HUES64 (cell line): Measurements from ENCODE around the gene KL.

Experiments
- H3K27ac ChIP-seq: 2 replicates; pipeline ENCODE4 v1.7.0; 2013; ENCODE audit warnings: low read depth, low read length, inconsistent platforms
- H3K27me3 ChIP-seq: 2 replicates; pipeline ENCODE4 v1.6.1; 2013; ENCODE audit warnings: mild to moderate bottlenecking, low read length; ENCODE audit not compliant: insufficient read depth
- H3K36me3 ChIP-seq: 2 replicates; pipeline ENCODE4 v1.6.1; 2013; ENCODE audit warnings: mild to moderate bottlenecking, low read length; ENCODE audit not compliant: insufficient read depth
- H3K4me1 ChIP-seq: 2 replicates; pipeline ENCODE4 v1.6.1; 2013; ENCODE audit warnings: mild to moderate bottlenecking, low read length, moderate library complexity; ENCODE audit not compliant: insufficient read depth
- H3K4me3 ChIP-seq: 2 replicates; pipeline ENCODE4 v1.5.1; 2013; ENCODE audit warnings: mild to moderate bottlenecking, low read length, moderate library complexity
- H3K9ac ChIP-seq: 2 replicates; pipeline ENCODE4 v1.6.1; 2013; ENCODE audit warnings: mild to moderate bottlenecking, low read depth, low read length
- H3K9me3 ChIP-seq: 2 replicates; pipeline ENCODE4 v1.6.1; 2013; ENCODE audit warnings: low read depth, low read length; ENCODE audit not compliant: insufficient read depth
- WGBS: fragments of 150-250, 120-280 bp; methylation state at CpG from one replicate; pipeline ENCODE4 v1.1.7; 2013; ENCODE audit warnings: missing lambda C conversion rate; 5-methylcytosine and 5-hydroxymethylcytosine counted together

Gene KL

GRCh38 chr13:33083054-33083453, 66.8 kb downstream of the KL start:
- no peaks in the 10 kb centered on the region for H3K9me3 ChIP-seq
- H3K4me1 ChIP-seq = no peaks in the 10 kb centered on the region
- WGBS = no CpG with 5 or more reads among the region's 1 CpG
- H3K36me3 ChIP-seq = no peaks in the 10 kb centered on the region
- H3K27me3 ChIP-seq = no peaks in the 10 kb centered on the region
- no peak overlapping the region for H3K9ac ChIP-seq
- H3K27ac ChIP-seq = no peak overlapping the region
- H3K4me3 ChIP-seq = no peak overlapping the region

- WGBS = 89% methylated on average over 9 of the region's 9 CpGs
- Histone ChIP-seq H3K9me3 (no peaks in the 10 kb centered on the region), H3K4me3 (no peak overlapping the region), H3K9ac (no peak overlapping the region), H3K27ac (no peak overlapping the region), H3K27me3 (no peaks in the 10 kb centered on the region), H3K4me1 (peaks cover 6% of the 10 kb centered on the region), H3K36me3 (no peaks in the 10 kb centered on the region)
Measured at GRCh38 chr13:33087091-33087490, 70.9 kb downstream of the KL start.

GRCh38 chr13:33087790-33088189, 71.6 kb downstream of the KL start:
- Histone ChIP-seq H3K36me3 (no peaks in the 10 kb centered on the region), H3K4me1 (peaks cover 10% of the 10 kb centered on the region), H3K9me3 (no peaks in the 10 kb centered on the region), H3K9ac (no peak overlapping the region), H3K27ac (no peak overlapping the region), H3K4me3 (no peak overlapping the region), H3K27me3 (no peaks in the 10 kb centered on the region)
- WGBS = 100% methylated on average over 1 of the region's 3 CpGs

- H3K9ac ChIP-seq = no peak overlapping the region
- H3K4me3 ChIP-seq = no peak overlapping the region
- H3K27ac ChIP-seq = no peak overlapping the region
- no peaks in the 10 kb centered on the region for H3K36me3 ChIP-seq
- peaks cover 10% of the 10 kb centered on the region for H3K4me1 ChIP-seq
- no peaks in the 10 kb centered on the region for H3K27me3 ChIP-seq
- H3K9me3 ChIP-seq = no peaks in the 10 kb centered on the region
- WGBS = 86% methylated on average over 3 of the region's 3 CpGs
Measured at GRCh38 chr13:33089311-33089710, 73.1 kb downstream of the KL start.

GRCh38 chr13:33090755-33091414, 74.7 kb downstream of the KL start:
- H3K36me3 ChIP-seq = no peaks in the 10 kb centered on the region
- 89% methylated on average over 4 of the region's 4 CpGs for WGBS
- no peak overlapping the region for H3K27ac ChIP-seq
- no peak overlapping the region for H3K9ac ChIP-seq
- H3K4me3 ChIP-seq = no peak overlapping the region
- no peaks in the 10 kb centered on the region for H3K27me3 ChIP-seq
- no peaks in the 10 kb centered on the region for H3K9me3 ChIP-seq
- H3K4me1 ChIP-seq = peaks cover 10% of the 10 kb centered on the region

- Histone ChIP-seq H3K36me3 (no peaks in the 10 kb centered on the region), H3K4me3 (no peak overlapping the region), H3K4me1 (peaks cover 10% of the 10 kb centered on the region), H3K27me3 (no peaks in the 10 kb centered on the region), H3K27ac (no peak overlapping the region), H3K9me3 (no peaks in the 10 kb centered on the region), H3K9ac (no peak overlapping the region)
- 97% methylated on average over 5 of the region's 5 CpGs for WGBS
Measured at GRCh38 chr13:33091415-33091774, 75.2 kb downstream of the KL start.

- Histone ChIP-seq H3K36me3 (no peaks in the 10 kb centered on the region), H3K27ac (peak overlapping the region; percentile 58; the same call in 1 of the 2 replicates), H3K4me1 (peaks cover 10% of the 10 kb centered on the region), H3K9ac (no peak overlapping the region), H3K27me3 (no peaks in the 10 kb centered on the region), H3K9me3 (no peaks in the 10 kb centered on the region), H3K4me3 (no peak overlapping the region)
- 79% methylated on average over 10 of the region's 11 CpGs for WGBS
Measured at GRCh38 chr13:33092073-33092987, 76.1 kb downstream of the KL start.

- no peak overlapping the region for H3K4me3 ChIP-seq
Measured at GRCh38 chr13:33096886-33097605, 80.8 kb downstream of the KL start.

GRCh38 chr13:33099860-33100259, 83.6 kb downstream of the KL start:
- no peak overlapping the region for H3K9ac ChIP-seq
- H3K36me3 ChIP-seq = no peaks in the 10 kb centered on the region
- no peaks in the 10 kb centered on the region for H3K9me3 ChIP-seq
- H3K27me3 ChIP-seq = no peaks in the 10 kb centered on the region
- no peak overlapping the region for H3K4me3 ChIP-seq
- 58% methylated on average over 3 of the region's 3 CpGs for WGBS
- no peak overlapping the region for H3K27ac ChIP-seq
- H3K4me1 ChIP-seq = no peaks in the 10 kb centered on the region

More at GRCh38 chr13:33096886-33097605, 80.8 kb downstream of the KL start:
- no peaks in the 10 kb centered on the region for H3K27me3 ChIP-seq
- H3K27ac ChIP-seq = no peak overlapping the region
- no peak overlapping the region for H3K9ac ChIP-seq
- H3K36me3 ChIP-seq = no peaks in the 10 kb centered on the region
- WGBS = 98% methylated on average over 2 of the region's 2 CpGs
- H3K4me1 ChIP-seq = peaks cover 4% of the 10 kb centered on the region
- no peaks in the 10 kb centered on the region for H3K9me3 ChIP-seq

- no peaks in the 10 kb centered on the region for H3K9me3 ChIP-seq
- no peaks in the 10 kb centered on the region for H3K27me3 ChIP-seq
- no peak overlapping the region for H3K4me3 ChIP-seq
- WGBS = 100% methylated on average over 3 of the region's 3 CpGs
- H3K27ac ChIP-seq = no peak overlapping the region
- no peaks in the 10 kb centered on the region for H3K4me1 ChIP-seq
- no peak overlapping the region for H3K9ac ChIP-seq
- H3K36me3 ChIP-seq = no peaks in the 10 kb centered on the region
Measured at GRCh38 chr13:33100886-33101285, 84.7 kb downstream of the KL start.

- no peaks in the 10 kb centered on the region for H3K27me3 ChIP-seq
- H3K27ac ChIP-seq = no peak overlapping the region
- no peaks in the 10 kb centered on the region for H3K4me1 ChIP-seq
- no peak overlapping the region for H3K4me3 ChIP-seq
- H3K9ac ChIP-seq = no peak overlapping the region
- no peaks in the 10 kb centered on the region; the same call in 1 of the 2 replicates for H3K36me3 ChIP-seq
- WGBS = 98% methylated on average over 2 of the region's 2 CpGs
- no peaks in the 10 kb centered on the region for H3K9me3 ChIP-seq
Measured at GRCh38 chr13:33101835-33102234, 85.6 kb downstream of the KL start.
